ENCODE measurements around the gene FAM50A. TPM values are rescaled to one million over a fixed set of nuclear protein-coding genes. Genes with fewer than 3 reads are reported as not detected.

Gene FAM50A
- total and polyA plus RNA-seq, 2 donors (not counting 1 experiment from before 2014, with no cell fraction given) = 44.5 to 79.8 TPM

DNA sequence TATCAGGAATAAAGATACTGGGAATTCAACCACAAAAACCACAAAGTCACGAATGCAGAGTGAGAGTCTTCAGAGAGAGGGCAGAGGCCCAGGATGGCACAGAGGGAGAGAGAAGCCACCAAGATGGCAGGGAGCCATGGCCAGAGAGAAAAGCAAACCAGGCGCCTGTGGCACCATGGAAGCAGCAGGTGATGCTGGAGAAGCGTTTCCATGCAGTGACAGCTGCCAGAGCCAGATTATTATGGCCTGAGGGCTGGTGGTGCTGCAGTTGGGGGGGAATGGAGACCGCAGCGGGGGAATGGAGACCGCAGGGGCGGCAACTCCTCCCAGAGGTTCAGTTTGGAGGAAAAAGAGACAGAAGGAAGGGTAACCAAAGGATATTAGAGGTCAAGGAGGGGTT, 26.8 kb upstream of the FAM50A start:
- intact Hi-C loops (cut with micrococcal nuclease) = no loop called here
- DNase-seq (no peak), ATAC-seq (ENCODE audit: low read depth) (no peak)
- no peak overlapping the region for H2AFZ ChIP-seq (ENCODE audit: insufficient read depth, low read depth, low read length, poor library complexity, severe bottlenecking)
- 90% methylated on average over 2 of the region's 7 CpGs for whole genome bisulfite sequencing (ENCODE audit: insufficient coverage)
- no peak overlapping the region for H3K9ac ChIP-seq (ENCODE audit: low read length)
- H3K36me3 ChIP-seq (replicated peaks in 1 of 2; ENCODE audit: control extremely low read depth in 1 of 2, control insufficient read depth in 1 of 2, extremely low read depth in 1 of 2, insufficient read depth in 2 of 2, low read length in 1 of 2) = peaks cover 0 to 3% of the 10 kb centered on the region in 2 experiments
- peaks cover 4 to 11% of the 10 kb centered on the region in 2 donors for H3K4me1 ChIP-seq (ENCODE audit: control insufficient read depth in 2 of 2, insufficient read depth in 2 of 2, low read length in 2 of 2)
- no peaks in the 10 kb centered on the region for H3K79me2 ChIP-seq (ENCODE audit: control insufficient read depth, insufficient read depth, low read length)
- ChIA-PET POLR2A (interaction anchor here (0.7 kb wide), 1 partner anchor 70 kb away, joined by 3 read pairs; no protein-coding TSS in a partner anchor), CTCF (no interaction called here)
- no peak overlapping the region for H3K27ac ChIP-seq (ENCODE audit: low read length in 2 of 2)
- no peaks in the 10 kb centered on the region for H3K9me3 ChIP-seq (ENCODE audit: control extremely low read depth in 1 of 3, control insufficient read depth in 2 of 3, insufficient read depth in 1 of 3, low read length in 2 of 3)
- H3K27ac Mint-ChIP-seq = no peak overlapping the region
- no peak overlapping the region for H3K4me3 Mint-ChIP-seq
- H3K4me3 ChIP-seq (ENCODE audit: control extremely low read depth in 1 of 5, extremely low read depth in 1 of 5, insufficient read depth in 1 of 5, low read depth in 2 of 5, low read length in 4 of 5) = no peak overlapping the region
- H3K9me3 Mint-ChIP-seq (ENCODE audit: insufficient read depth) = no peaks in the 10 kb centered on the region
- no peaks in the 10 kb centered on the region for H3K27me3 Mint-ChIP-seq
- TF ChIP-seq EZH2 (IDR thresholded peaks at IDR 0.05; ENCODE audit: borderline replicate concordance, insufficient read depth, low read depth, low read length, poor library complexity, severe bottlenecking) (no peak), CTCF (IDR thresholded peaks at IDR 0.05) (no peak)
- H3K4me2 ChIP-seq (replicated peaks; ENCODE audit: low read depth, low read length, poor library complexity, severe bottlenecking) = no peak overlapping the region
- H3K4me1 Mint-ChIP-seq = peaks cover 12% of the 10 kb centered on the region
- H4K20me1 ChIP-seq (ENCODE audit: control insufficient read depth, insufficient read depth, low read length, poor library complexity, severe bottlenecking) = no peaks in the 10 kb centered on the region
- H3K27me3 ChIP-seq (replicated peaks in 1 of 4; ENCODE audit: control extremely low read depth in 1 of 4, control insufficient read depth in 3 of 4, insufficient read depth in 4 of 4, low read length in 3 of 4) = no peaks in the 10 kb centered on the region

DNA sequence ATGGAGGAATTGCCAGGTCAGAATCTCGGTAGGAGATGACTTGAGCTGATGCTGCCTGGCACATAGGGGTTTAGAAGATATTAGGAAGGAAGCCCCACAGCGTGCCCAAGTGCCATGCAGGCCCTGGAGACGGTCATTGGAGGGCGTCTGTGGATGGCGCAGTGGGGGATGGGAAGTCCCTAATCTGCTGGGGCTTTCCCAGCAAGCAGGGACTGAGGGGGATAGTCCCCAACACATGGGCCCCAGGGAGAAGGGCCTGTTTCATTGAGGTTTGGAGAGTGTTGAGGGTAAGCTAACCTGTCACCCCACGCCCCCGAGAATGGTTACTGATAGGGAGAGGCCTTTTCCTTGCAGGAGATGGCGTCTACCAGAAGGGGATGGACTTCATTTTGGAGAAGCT, 24.8 kb upstream of the FAM50A start:
- peaks cover 0 to 3% of the 10 kb centered on the region in 2 experiments for H3K36me3 ChIP-seq (replicated peaks in 1 of 2; ENCODE audit: control extremely low read depth in 1 of 2, control insufficient read depth in 1 of 2, extremely low read depth in 1 of 2, insufficient read depth in 2 of 2, low read length in 1 of 2)
- no peaks in the 10 kb centered on the region for H3K27me3 ChIP-seq (replicated peaks in 1 of 4; ENCODE audit: control extremely low read depth in 1 of 4, control insufficient read depth in 3 of 4, insufficient read depth in 4 of 4, low read length in 3 of 4)
- no peaks in the 10 kb centered on the region for H3K27me3 Mint-ChIP-seq
- ATAC-seq (ENCODE audit: low read depth) = peak; percentile 54
- peaks cover 4% of the 10 kb centered on the region for H3K4me1 Mint-ChIP-seq
- H3K4me3 ChIP-seq (ENCODE audit: control extremely low read depth in 1 of 5, extremely low read depth in 1 of 5, insufficient read depth in 1 of 5, low read depth in 2 of 5, low read length in 4 of 5) = no peak overlapping the region
- H4K20me1 ChIP-seq (ENCODE audit: control insufficient read depth, insufficient read depth, low read length, poor library complexity, severe bottlenecking) = no peaks in the 10 kb centered on the region
- no peak overlapping the region for H3K4me2 ChIP-seq (replicated peaks; ENCODE audit: low read depth, low read length, poor library complexity, severe bottlenecking)
- H3K9me3 ChIP-seq (ENCODE audit: control extremely low read depth in 1 of 3, control insufficient read depth in 2 of 3, insufficient read depth in 1 of 3, low read length in 2 of 3) = no peaks in the 10 kb centered on the region
- no peak overlapping the region for H3K4me3 Mint-ChIP-seq
- H3K4me1 ChIP-seq (ENCODE audit: control insufficient read depth in 2 of 2, insufficient read depth in 2 of 2, low read length in 2 of 2) = no peaks in the 10 kb centered on the region
- no peak for TF ChIP-seq CTCF (IDR thresholded peaks at IDR 0.05)
- no peak for TF ChIP-seq EZH2 (IDR thresholded peaks at IDR 0.05; ENCODE audit: borderline replicate concordance, insufficient read depth, low read depth, low read length, poor library complexity, severe bottlenecking)
- H3K79me2 ChIP-seq (ENCODE audit: control insufficient read depth, insufficient read depth, low read length) = no peaks in the 10 kb centered on the region
- no peak overlapping the region for H3K27ac ChIP-seq (ENCODE audit: low read length in 2 of 2)
- intact Hi-C loops (cut with micrococcal nuclease) = no loop called here
- H3K27ac Mint-ChIP-seq = peak overlapping the region; percentile 50
- ChIA-PET CTCF (no interaction called here), POLR2A (no interaction called here)
- no peak overlapping the region for H3K9ac ChIP-seq (ENCODE audit: low read length)
- WGBS (ENCODE audit: insufficient coverage) = 90% methylated on average over 2 of the region's 8 CpGs
- peak; percentile 47 for DNase-seq
- H3K9me3 Mint-ChIP-seq (ENCODE audit: insufficient read depth) = no peaks in the 10 kb centered on the region
- no peak overlapping the region for H2AFZ ChIP-seq (ENCODE audit: insufficient read depth, low read depth, low read length, poor library complexity, severe bottlenecking)

Data from B cell (primary cell).